WTC11 (cell line): ENCODE measurements around the gene NEBL. TPM values are rescaled to one million over a fixed set of nuclear protein-coding genes. Genes with fewer than 3 reads are reported as not detected.

Experiments used
- ATAC-seq: fragments of 200-7000 bp; cut with Tn5 transposase; 2 replicates; pipeline ENCODE4 v1.10.0; 2021; ENCODE audit warnings: mild to moderate bottlenecking, moderate library complexity
- CTCF ChIA-PET: fragments of 300-600 bp; sonication (Branson Sonifier 250); formaldehyde crosslinking; loops from one replicate; lab custom pipeline; 2021; ENCODE audit warnings: antibody characterized with exemption; lab: Charles Lee
- POLR2A ChIA-PET: fragments of 350-600 bp; sonication (Branson Sonifier 250); formaldehyde crosslinking; loops from one replicate; lab custom pipeline; 2021; ENCODE audit warnings: antibody characterized with exemption; lab: Charles Lee
- DNase-seq: peaks from one replicate; pipeline ENCODE4 v3.0.0; 2021; ENCODE audit warnings: low spot score
- H3K27ac Mint-ChIP-seq: 2 replicates; pipeline ENCODE4 v1.8.0; 2021; ENCODE audit warnings: mixed read lengths
- H3K27me3 Mint-ChIP-seq: 2 replicates; pipeline ENCODE4 v1.8.0; 2021; ENCODE audit warnings: low read depth, mild to moderate bottlenecking, moderate library complexity, mixed read lengths
- H3K36me3 Mint-ChIP-seq: 2 replicates; pipeline ENCODE4 v1.8.0; 2021; ENCODE audit warnings: mixed read lengths
- H3K4me1 Mint-ChIP-seq: 2 replicates; pipeline ENCODE4 v1.8.0; 2022; ENCODE audit warnings: mixed read lengths
- H3K4me3 Mint-ChIP-seq: 2 replicates; pipeline ENCODE4 v1.8.0; 2021; ENCODE audit warnings: mild to moderate bottlenecking, moderate library complexity, mixed read lengths
- H3K9me3 Mint-ChIP-seq: 2 replicates; pipeline ENCODE4 v1.8.0; 2021; ENCODE audit warnings: mixed read lengths
- CREM ChIP-seq: sonication (generic); formaldehyde crosslinking; IDR thresholded peaks from 2 replicates; pipeline ENCODE4 v1.8.1; 2022; ENCODE audit warnings: mild to moderate bottlenecking, missing genetic modification reagents, moderate library complexity
- E2F4 ChIP-seq: sonication (generic); formaldehyde crosslinking; IDR thresholded peaks from 2 replicates; pipeline ENCODE4 v1.8.1; 2022; ENCODE audit warnings: low read depth, mild to moderate bottlenecking, moderate library complexity, missing genetic modification reagents, borderline replicate concordance
- ERG ChIP-seq: fragments of 250-450 bp; sonication (Bioruptor Pico); IDR thresholded peaks from 2 replicates; pipeline ENCODE4 v1.8.0; 2021; ENCODE audit warnings: mild to moderate bottlenecking
- FOXJ3 ChIP-seq: sonication (generic); formaldehyde crosslinking; IDR thresholded peaks from 2 replicates; pipeline ENCODE4 v1.9.0; 2021; ENCODE audit warnings: missing genetic modification reagents, mild to moderate bottlenecking, borderline replicate concordance
- FOXK1 ChIP-seq: sonication (generic); formaldehyde crosslinking; IDR thresholded peaks from 2 replicates; pipeline ENCODE4 v1.8.0; 2022; ENCODE audit warnings: mild to moderate bottlenecking, moderate library complexity, missing genetic modification reagents
- GABPB1 ChIP-seq: sonication (generic); formaldehyde crosslinking; IDR thresholded peaks from 2 replicates; pipeline ENCODE4 v1.8.1; 2023; ENCODE audit warnings: mild to moderate bottlenecking, missing genetic modification reagents
- HMGXB4 ChIP-seq: sonication (generic); formaldehyde crosslinking; IDR thresholded peaks from 2 replicates; pipeline ENCODE4 v1.8.1; 2023; ENCODE audit warnings: mild to moderate bottlenecking, moderate library complexity, missing genetic modification reagents
- KAT7 ChIP-seq: sonication (generic); formaldehyde crosslinking; IDR thresholded peaks from 2 replicates; pipeline ENCODE4 v1.8.1; 2023; ENCODE audit warnings: missing genetic modification reagents, mild to moderate bottlenecking, borderline replicate concordance
- PRDM15 ChIP-seq: sonication (generic); formaldehyde crosslinking; IDR thresholded peaks from 2 replicates; pipeline ENCODE4 v1.8.0; 2022; ENCODE audit warnings: missing genetic modification reagents
- TCF7 ChIP-seq: sonication (generic); formaldehyde crosslinking; IDR thresholded peaks from 2 replicates; pipeline ENCODE4 v1.8.0; 2022; ENCODE audit warnings: mild to moderate bottlenecking, low read depth, missing genetic modification reagents, moderate library complexity
- TEAD4 ChIP-seq: sonication (generic); formaldehyde crosslinking; IDR thresholded peaks from 2 replicates; pipeline ENCODE4 v1.8.0; 2022; ENCODE audit warnings: mild to moderate bottlenecking, missing genetic modification reagents
- TP53 ChIP-seq: sonication (generic); formaldehyde crosslinking; IDR thresholded peaks from 2 replicates; pipeline ENCODE4 v1.8.1; 2023; ENCODE audit warnings: mild to moderate bottlenecking, missing genetic modification reagents
- USF1 ChIP-seq: sonication (generic); formaldehyde crosslinking; IDR thresholded peaks from 2 replicates; pipeline ENCODE4 v1.8.0; 2022; ENCODE audit warnings: mild to moderate bottlenecking, missing genetic modification reagents
- ZNF121 ChIP-seq: sonication (generic); formaldehyde crosslinking; IDR thresholded peaks from 2 replicates; pipeline ENCODE4 v1.8.0; 2023; ENCODE audit warnings: missing genetic modification reagents
- ZNF219 ChIP-seq: sonication (generic); formaldehyde crosslinking; IDR thresholded peaks from 2 replicates; pipeline ENCODE4 v1.8.0; 2023; ENCODE audit warnings: missing genetic modification reagents, mild to moderate bottlenecking, borderline replicate concordance
- ZNF232 ChIP-seq: sonication (generic); formaldehyde crosslinking; IDR thresholded peaks from 2 replicates; pipeline ENCODE4 v1.8.0; 2022; ENCODE audit warnings: mild to moderate bottlenecking, missing genetic modification reagents
- ZNF263 ChIP-seq: sonication (generic); formaldehyde crosslinking; IDR thresholded peaks from 2 replicates; pipeline ENCODE4 v1.8.1; 2022; ENCODE audit warnings: low read depth, mild to moderate bottlenecking, moderate library complexity, missing genetic modification reagents
- ZNF416 ChIP-seq: fragments of 250-450 bp; sonication (Bioruptor Pico); IDR thresholded peaks from 2 replicates; pipeline ENCODE4 v1.9.0; 2021; ENCODE audit warnings: mild to moderate bottlenecking, inconsistent platforms
- ZNF512 ChIP-seq: sonication (generic); formaldehyde crosslinking; IDR thresholded peaks from 2 replicates; pipeline ENCODE4 v1.8.1; 2022; ENCODE audit warnings: missing genetic modification reagents, borderline replicate concordance
- ZSCAN18 ChIP-seq: fragments of 250-450 bp; sonication (Bioruptor Pico); IDR thresholded peaks from 2 replicates; pipeline ENCODE4 v2.1.2; 2022; ENCODE audit warnings: mild to moderate bottlenecking, moderate library complexity
- total RNA-seq: library from RNA; stranded (reverse); gene quantifications from 3 replicates; pipeline ENCODE4 v1.2.3, GENCODE V29; 2021

Gene NEBL
- total RNA-seq, 1 experiment from 2014 or later = 8.9 TPM

- H3K27ac Mint-ChIP-seq = no peak overlapping the region
- ATAC-seq (no peak), DNase-seq (no peak)
- ChIA-PET POLR2A (no interaction called here), CTCF (no interaction called here)
- H3K9me3 Mint-ChIP-seq = peaks cover 6% of the 10 kb centered on the region
- peaks cover 3% of the 10 kb centered on the region; the same call in 1 of the 2 replicates for H3K4me1 Mint-ChIP-seq
- H3K27me3 Mint-ChIP-seq = no peaks in the 10 kb centered on the region
- no peak for TF ChIP-seq FOXJ3 (CRISPR knock-in tag)
- TF ChIP-seq USF1 (CRISPR knock-in tag) = no peak
- no peak for TF ChIP-seq TCF7 (CRISPR knock-in tag)
- TF ChIP-seq FOXK1 = no peak
- no peak for TF ChIP-seq TP53
- TF ChIP-seq GABPB1 (CRISPR knock-in tag) = no peak
- TF ChIP-seq PRDM15 (CRISPR knock-in tag) = no peak
- TF ChIP-seq ZNF232 (CRISPR knock-in tag) = no peak
- no peak for TF ChIP-seq ZNF512 (CRISPR knock-in tag)
- no peak for TF ChIP-seq ZNF121 (CRISPR knock-in tag)
- no peak for TF ChIP-seq ZNF219 (CRISPR knock-in tag)
- no peak for TF ChIP-seq HMGXB4 (CRISPR knock-in tag)
- no peak for TF ChIP-seq E2F4 (CRISPR knock-in tag)
- no peak for TF ChIP-seq ERG (CRISPR knock-in tag)
- no peak for TF ChIP-seq TEAD4 (CRISPR knock-in tag)
- TF ChIP-seq ZNF263 (CRISPR knock-in tag) = no peak
- TF ChIP-seq CREM = no peak
- TF ChIP-seq ZSCAN18 (CRISPR knock-in tag) = no peak
- TF ChIP-seq ZNF416 (CRISPR knock-in tag) = no peak
- TF ChIP-seq KAT7 = no peak
- H3K4me3 Mint-ChIP-seq = no peak overlapping the region
- H3K36me3 Mint-ChIP-seq = no peaks in the 10 kb centered on the region; the same call in 1 of the 2 replicates
Measured at GRCh38 chr10:20737107-20737506, 160.0 kb downstream of the NEBL start.
